GM12874 (cell line): ENCODE data around the gene ADAMTS17.
A peak's percentile ranks its signal among the peaks of the same experiment; 100 is the strongest.

Experiments used
- TF ChIP-seq, protein P1 (sequence below): IDR thresholded peaks from 2 replicates; pipeline ENCODE4 v1.5.1; 2011; ENCODE audit warnings: low read depth, mild to moderate bottlenecking, control low read depth, low read length, moderate library complexity; ENCODE audit not compliant: insufficient read depth

The ADAMTS17 gene

DNA sequence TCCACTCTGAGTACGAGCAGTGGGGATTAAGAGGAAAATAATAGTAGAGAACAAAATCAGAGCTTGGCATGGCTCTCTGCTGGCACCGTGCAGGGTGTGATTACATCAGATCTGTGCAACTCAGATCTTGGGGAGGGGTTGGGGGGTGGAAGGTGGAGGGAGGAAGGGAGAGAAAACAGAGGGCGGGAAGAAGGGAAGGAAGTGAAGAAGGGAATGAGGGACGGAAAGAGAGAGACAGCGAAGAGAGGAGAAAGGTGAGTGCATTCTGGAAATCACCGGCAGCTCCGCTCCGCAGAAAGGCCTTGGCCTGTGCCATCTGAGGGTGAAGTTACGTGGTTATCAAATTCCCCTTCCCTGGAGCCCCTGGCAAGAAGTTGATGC lies 31.0 kb upstream of the ADAMTS17 start:
- TF ChIP-seq, protein P1, sequence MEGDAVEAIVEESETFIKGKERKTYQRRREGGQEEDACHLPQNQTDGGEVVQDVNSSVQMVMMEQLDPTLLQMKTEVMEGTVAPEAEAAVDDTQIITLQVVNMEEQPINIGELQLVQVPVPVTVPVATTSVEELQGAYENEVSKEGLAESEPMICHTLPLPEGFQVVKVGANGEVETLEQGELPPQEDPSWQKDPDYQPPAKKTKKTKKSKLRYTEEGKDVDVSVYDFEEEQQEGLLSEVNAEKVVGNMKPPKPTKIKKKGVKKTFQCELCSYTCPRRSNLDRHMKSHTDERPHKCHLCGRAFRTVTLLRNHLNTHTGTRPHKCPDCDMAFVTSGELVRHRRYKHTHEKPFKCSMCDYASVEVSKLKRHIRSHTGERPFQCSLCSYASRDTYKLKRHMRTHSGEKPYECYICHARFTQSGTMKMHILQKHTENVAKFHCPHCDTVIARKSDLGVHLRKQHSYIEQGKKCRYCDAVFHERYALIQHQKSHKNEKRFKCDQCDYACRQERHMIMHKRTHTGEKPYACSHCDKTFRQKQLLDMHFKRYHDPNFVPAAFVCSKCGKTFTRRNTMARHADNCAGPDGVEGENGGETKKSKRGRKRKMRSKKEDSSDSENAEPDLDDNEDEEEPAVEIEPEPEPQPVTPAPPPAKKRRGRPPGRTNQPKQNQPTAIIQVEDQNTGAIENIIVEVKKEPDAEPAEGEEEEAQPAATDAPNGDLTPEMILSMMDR: no peak

DNA sequence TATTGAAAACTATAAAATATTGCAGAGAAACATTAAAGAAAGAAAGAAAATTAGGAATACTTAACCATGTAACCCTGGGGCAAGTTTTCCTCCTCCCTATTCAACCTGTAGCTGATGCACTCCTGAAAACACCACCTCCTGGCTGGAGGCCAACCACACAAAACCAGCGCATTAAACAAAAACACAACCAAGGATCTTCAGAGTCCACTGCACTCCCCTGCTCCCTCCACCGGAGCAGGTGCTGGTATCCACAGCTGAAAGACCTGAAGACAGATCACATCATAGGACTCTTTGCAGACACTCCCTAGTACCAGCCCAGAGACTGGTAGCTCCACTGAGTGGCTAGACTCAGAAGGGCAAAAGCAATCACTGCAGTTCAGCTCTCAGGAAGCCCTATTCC lies 13.6 kb upstream of the ADAMTS17 start:
- TF ChIP-seq, protein P1: no peak

- TF ChIP-seq, protein P1: no peak
Measured at GRCh38 chr15:100353449-100353848, 11.7 kb upstream of the ADAMTS17 start.

DNA sequence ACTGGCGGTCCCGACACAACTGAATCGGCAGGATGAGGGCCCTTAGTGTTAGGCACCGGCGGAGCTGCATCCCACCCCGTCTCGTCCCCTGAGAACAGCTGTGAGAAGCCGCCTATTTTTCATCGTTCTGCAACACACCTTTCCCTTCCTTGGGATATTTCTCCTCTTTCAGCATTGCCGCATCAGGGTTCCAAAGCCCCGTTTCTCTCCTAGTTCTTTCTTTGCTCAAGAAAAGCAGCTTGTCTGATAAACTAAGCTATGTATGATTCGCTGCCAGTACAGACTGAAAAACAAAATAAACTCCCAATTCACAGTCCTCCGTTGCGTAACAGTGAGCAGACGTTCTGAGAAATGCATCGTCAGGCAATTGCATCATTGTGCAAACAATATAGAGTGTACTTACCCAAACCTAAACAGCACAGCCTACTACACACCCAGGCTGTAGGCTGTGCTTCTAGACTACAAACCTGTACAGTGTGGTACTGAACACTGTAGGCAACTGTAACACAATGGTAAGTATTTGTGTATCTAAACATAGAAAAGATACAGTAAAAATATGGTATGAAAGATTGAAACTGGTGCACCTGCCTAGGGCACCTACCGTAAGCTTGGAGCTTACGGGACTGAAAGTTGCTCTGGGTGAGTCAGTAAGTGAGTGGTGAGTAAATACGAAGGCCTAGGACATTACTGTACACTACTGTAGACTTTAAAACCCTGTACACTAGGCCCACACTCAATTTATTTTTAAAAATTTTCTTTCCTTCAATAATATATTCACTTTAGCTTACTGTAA lies 8.9 kb upstream of the ADAMTS17 start:
- TF ChIP-seq, protein P1: no peak

GRCh38 chr15:100349696-100350433 lies 8.1 kb upstream of the ADAMTS17 start:
- TF ChIP-seq, protein P1: peak; percentile 86

DNA sequence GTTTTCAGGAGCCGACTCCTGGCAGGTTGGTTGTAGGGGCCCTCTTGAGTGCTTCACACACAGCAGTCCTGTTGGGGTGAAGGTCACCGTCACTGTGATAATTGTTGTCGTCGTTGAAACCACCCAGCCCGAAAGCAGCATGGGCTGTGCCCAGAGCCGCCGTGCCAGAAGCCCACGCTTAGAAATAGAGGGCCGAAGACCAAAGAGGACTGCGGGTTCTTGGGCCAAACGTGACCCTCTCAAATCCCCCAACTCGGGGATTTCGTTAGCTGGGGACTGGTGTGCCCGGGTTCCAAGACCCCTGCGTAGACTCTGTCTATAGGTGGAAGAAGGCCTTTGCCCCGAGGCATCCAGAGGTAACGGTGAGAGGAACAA lies 7.5 kb upstream of the ADAMTS17 start:
- TF ChIP-seq, protein P1: no peak

- TF ChIP-seq, protein P1: no peak
Measured at GRCh38 chr15:100348578-100348977, 6.8 kb upstream of the ADAMTS17 start.
